Testis (tissue), 3 donors: ENCODE data around the gene ITGB5. TPM values are rescaled to one million over a fixed set of nuclear protein-coding genes. Genes with fewer than 3 reads are reported as not detected.

Experiments
- DNase-seq: peaks from one replicate; pipeline ENCODE4 v3.0.0-alpha.2; 2019
- H3K27ac ChIP-seq, 2 donors: fragments of 200-600 bp; sonication (generic); one replicate each; pipeline ENCODE4 v1.5.1; 2019
- H3K27me3 ChIP-seq: fragments of 200-600 bp; sonication (generic); one replicate; pipeline ENCODE4 v1.5.1; 2019
- H3K36me3 ChIP-seq: fragments of 200-600 bp; sonication (generic); one replicate; pipeline ENCODE4 v1.5.1; 2017; ENCODE audit warnings: low read depth; ENCODE audit errors: missing control alignments
- H3K4me1 ChIP-seq: fragments of 200-600 bp; sonication (generic); one replicate; pipeline ENCODE4 v1.5.1; 2019
- H3K4me3 ChIP-seq, 2 donors: fragments of 200-600 bp; sonication (generic); one replicate each; pipeline ENCODE4 v1.5.1; 2017 to 2019
- H3K9me3 ChIP-seq: fragments of 200-600 bp; sonication (generic); one replicate; pipeline ENCODE4 v1.5.1; 2017
- POLR2A ChIP-seq: fragments of 450-650 bp; IDR thresholded peaks from one replicate; pipeline ENCODE4 v1.6.1; 2017; ENCODE audit warnings: antibody characterized with exemption, mild to moderate bottlenecking, moderate library complexity
- WGBS, 2 donors: methylation state at CpG; one replicate each; pipeline ENCODE4 v1.1.5; 2018; 5-methylcytosine and 5-hydroxymethylcytosine counted together
- intact Hi-C: fragments of 100-400 bp; cut with DNase I; formaldehyde crosslinking; loops from one replicate; pipeline ENCODE4 v1.15.1; 2023; ENCODE audit warnings: low total_unique reads
- polyA plus RNA-seq: library from polyadenylated mRNA; stranded (reverse); fragments of 350-450 nt; fragmentation: Illumina TruSeq; extraction: RNeasy Lipid Tissue Mini Kit (QIAGEN cat#74804); gene quantifications from one replicate; pipeline ENCODE4 v1.2.3, GENCODE V29; 2014; ENCODE audit warnings: low read depth, low replicate concordance; ENCODE audit not compliant: insufficient read depth
- total RNA-seq, 2 donors: library from RNA; depleted of rRNA; stranded (reverse); fragments of >200 nt; gene quantifications; one replicate each; pipeline ENCODE4 v1.2.3, GENCODE V29; 2016
- TF ChIP-seq, protein P1 (sequence below), 3 experiments: fragments of 450-650 bp in 2 of 3; fragments of 200-600 bp in 1 of 3; sonication (generic) in 1 of 3; IDR thresholded peaks; one replicate each; pipeline ENCODE4 v1.5.1; 2016 to 2019; ENCODE audit warnings: antibody characterized with exemption in 3 of 3, mild to moderate bottlenecking in 2 of 3, moderate library complexity in 1 of 3

The ITGB5 gene
- total and polyA plus RNA-seq, 3 donors from 2014 or later: 46.0 to 101 (median 76.9) TPM

DNA sequence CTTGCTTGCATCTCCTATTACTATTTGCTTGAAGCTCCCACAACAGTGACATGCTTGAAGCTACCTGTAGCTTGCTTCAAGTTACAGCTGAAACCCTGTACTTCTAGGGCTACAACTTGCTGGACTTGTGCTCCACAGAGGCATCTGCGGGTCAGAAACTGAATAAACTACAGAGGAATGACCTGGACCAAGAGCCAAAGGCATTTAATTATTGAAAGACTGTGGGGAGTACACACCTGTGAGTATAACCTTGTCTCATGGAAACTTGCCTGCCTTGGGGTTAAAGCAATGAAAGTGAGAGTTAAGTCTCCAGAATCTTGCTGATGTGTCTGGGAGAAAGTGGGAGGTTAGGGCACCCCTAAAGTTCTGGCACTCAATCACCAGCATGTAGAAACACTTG, 87.1 kb downstream of the ITGB5 start:
- TF ChIP-seq, protein P1, sequence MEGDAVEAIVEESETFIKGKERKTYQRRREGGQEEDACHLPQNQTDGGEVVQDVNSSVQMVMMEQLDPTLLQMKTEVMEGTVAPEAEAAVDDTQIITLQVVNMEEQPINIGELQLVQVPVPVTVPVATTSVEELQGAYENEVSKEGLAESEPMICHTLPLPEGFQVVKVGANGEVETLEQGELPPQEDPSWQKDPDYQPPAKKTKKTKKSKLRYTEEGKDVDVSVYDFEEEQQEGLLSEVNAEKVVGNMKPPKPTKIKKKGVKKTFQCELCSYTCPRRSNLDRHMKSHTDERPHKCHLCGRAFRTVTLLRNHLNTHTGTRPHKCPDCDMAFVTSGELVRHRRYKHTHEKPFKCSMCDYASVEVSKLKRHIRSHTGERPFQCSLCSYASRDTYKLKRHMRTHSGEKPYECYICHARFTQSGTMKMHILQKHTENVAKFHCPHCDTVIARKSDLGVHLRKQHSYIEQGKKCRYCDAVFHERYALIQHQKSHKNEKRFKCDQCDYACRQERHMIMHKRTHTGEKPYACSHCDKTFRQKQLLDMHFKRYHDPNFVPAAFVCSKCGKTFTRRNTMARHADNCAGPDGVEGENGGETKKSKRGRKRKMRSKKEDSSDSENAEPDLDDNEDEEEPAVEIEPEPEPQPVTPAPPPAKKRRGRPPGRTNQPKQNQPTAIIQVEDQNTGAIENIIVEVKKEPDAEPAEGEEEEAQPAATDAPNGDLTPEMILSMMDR (IDR thresholded peaks at IDR 0.05): no peak
- TF ChIP-seq POLR2A: no peak

DNA sequence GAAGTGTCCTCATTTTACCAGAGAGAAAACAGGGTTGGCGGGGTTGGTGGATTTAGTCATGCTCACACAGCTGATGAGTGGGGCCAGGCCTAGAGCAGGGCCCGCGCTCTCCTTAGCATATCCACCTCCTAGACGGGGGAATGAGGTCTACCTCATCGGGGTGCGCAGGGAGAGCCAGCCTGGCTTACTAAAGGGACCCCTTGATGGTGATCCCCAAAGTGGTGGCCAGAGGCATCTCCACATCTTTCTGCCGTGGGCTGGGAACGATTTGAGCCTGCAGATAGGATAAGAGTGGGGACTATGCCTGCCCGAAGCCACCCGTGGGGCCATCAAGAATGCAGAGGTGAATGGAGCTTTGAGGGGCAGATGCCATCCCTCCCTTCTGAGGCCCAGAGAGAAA, 87.5 kb downstream of the ITGB5 start:
- H3K4me3 ChIP-seq: no peak overlapping the region
- 72 to 82% methylated on average over 7 to 10 of the region's 10 CpGs for whole genome bisulfite sequencing, 2 donors

More for the DNA sequence above, 87.1 kb downstream of the ITGB5 start:
- no peak overlapping the region for H3K4me3 ChIP-seq
- H3K4me1 ChIP-seq: peaks cover 26% of the 10 kb centered on the region
- DNase-seq: no peak
- intact Hi-C loops: no loop called here
- no peaks in the 10 kb centered on the region for H3K9me3 ChIP-seq
- 43 to 67% methylated on average over 1 of the region's 1 CpG for WGBS, 2 donors
- no peaks in the 10 kb centered on the region for H3K27me3 ChIP-seq
- peak overlapping the region; percentile 66 to 81 for H3K27ac ChIP-seq
- no peaks in the 10 kb centered on the region for H3K36me3 ChIP-seq

DNA sequence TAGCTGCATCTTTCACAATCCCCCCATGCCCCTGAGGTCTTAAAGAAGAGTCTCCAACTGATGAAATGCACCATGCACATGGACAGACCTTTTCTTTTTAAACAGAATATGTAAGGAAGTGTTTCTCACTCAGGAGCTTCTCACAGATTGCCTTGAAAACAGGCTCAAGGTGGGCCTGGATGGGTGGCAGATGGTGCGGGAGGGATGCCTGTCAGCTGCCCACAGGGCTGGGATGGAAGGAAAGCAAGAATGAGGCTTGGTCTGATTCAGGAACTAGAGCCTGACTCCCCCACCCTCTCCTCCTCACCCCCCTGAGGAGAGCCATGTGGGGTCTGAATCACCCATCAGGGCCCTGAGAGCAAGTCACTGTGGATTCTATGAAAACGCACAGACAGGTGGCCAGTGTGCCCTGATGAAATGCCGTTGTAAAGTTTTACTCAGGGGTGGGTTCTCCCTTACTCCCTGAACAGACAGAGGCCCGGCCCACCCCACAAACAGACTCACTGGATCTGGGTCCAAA, 89.7 kb downstream of the ITGB5 start:
- Histone ChIP-seq H3K4me3 (no peak overlapping the region), H3K36me3 (no peaks in the 10 kb centered on the region), H3K27me3 (no peaks in the 10 kb centered on the region), H3K4me1 (peaks cover 26% of the 10 kb centered on the region), H3K9me3 (no peaks in the 10 kb centered on the region), H3K27ac (no peak overlapping the region)
- no peak for DNase-seq
- intact Hi-C loops: no loop called here
- 75 to 80% methylated on average over 4 of the region's 4 CpGs for WGBS, 2 donors
- TF ChIP-seq, protein P1 (IDR thresholded peaks at IDR 0.05): no peak
- TF ChIP-seq POLR2A: no peak

More for the DNA sequence above, 87.5 kb downstream of the ITGB5 start:
- H3K27me3 ChIP-seq: no peaks in the 10 kb centered on the region
- H3K9me3 ChIP-seq: no peaks in the 10 kb centered on the region
- H3K36me3 ChIP-seq: no peaks in the 10 kb centered on the region
- intact Hi-C loops: no loop called here
- H3K4me1 ChIP-seq: peaks cover 26% of the 10 kb centered on the region
- TF ChIP-seq, protein P1 (IDR thresholded peaks at IDR 0.05): no peak
- TF ChIP-seq POLR2A: no peak
- H3K27ac ChIP-seq: peak overlapping the region; percentile 66 to 81
- DNase-seq: no peak

DNA sequence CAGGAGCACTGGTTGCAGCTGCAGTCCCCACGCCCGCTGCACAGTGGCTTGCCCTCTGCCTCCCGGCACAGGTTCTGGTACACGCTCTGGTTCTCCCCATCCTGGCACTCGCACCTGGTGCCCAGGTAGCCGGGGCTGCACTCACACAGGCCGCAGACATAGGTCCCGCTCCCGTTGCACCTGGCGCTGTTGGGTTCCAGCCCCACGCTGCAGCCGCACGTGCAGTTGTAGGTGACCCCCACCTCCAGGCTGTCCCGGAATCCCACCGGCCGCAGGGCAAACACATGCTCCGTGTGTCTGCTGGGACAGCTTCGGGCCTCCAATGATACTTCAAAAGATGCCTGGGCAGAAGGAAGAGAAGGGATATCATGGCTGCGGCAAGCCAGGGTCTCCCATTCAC, 90.7 kb downstream of the ITGB5 start:
- Histone ChIP-seq H3K4me1 (peaks cover 20% of the 10 kb centered on the region), H3K27me3 (no peaks in the 10 kb centered on the region), H3K9me3 (no peaks in the 10 kb centered on the region), H3K27ac (no peak overlapping the region), H3K4me3 (no peak overlapping the region), H3K36me3 (no peaks in the 10 kb centered on the region)
- no peak for DNase-seq
- WGBS, 2 donors: 92 to 98% methylated on average over 16 to 19 of the region's 19 CpGs
- intact Hi-C loops: no loop called here
- TF ChIP-seq POLR2A: no peak
- TF ChIP-seq, protein P1 (IDR thresholded peaks at IDR 0.05): no peak

DNA sequence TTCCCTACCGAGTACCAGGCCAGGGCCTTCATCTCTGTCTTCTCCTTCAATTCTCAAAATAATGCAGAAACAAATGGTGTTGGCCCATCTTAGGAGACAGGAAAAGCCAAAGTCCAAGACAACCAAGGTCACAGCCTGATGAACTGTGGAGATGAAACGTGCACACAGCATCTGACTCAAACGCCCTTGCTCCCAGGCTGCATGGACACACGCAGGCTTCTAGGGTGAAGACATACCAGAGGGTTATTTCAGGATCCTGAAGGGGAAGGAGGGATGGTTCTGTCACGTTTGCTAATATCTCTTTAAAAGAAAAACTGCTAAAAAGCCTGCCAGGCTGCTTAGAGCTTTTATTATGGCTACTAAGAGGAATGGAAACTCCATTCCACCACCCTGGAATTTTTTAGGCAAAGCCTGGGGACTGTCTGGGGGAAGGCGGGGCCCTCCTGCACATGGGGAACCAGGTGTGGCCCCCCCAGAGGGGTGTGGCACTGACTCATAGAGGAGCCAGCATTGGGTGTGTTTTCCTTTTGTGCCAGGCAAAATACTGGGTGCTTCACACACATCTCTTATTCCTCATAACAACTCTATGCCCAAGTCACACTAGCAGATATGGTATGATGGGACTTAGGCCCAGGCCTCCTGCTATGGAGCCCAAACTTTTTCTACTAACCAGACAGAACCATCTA, 94.0 kb downstream of the ITGB5 start:
- no peak overlapping the region for H3K27ac ChIP-seq
- DNase-seq: no peak
- no peaks in the 10 kb centered on the region for H3K27me3 ChIP-seq
- H3K4me1 ChIP-seq: peaks cover 1% of the 10 kb centered on the region
- 70 to 78% methylated on average over 6 of the region's 6 CpGs for WGBS, 2 donors
- intact Hi-C loops: no loop called here
- no peak for TF ChIP-seq POLR2A
- TF ChIP-seq, protein P1 (IDR thresholded peaks at IDR 0.05): no peak
- no peaks in the 10 kb centered on the region for H3K9me3 ChIP-seq
- H3K36me3 ChIP-seq: no peaks in the 10 kb centered on the region
- H3K4me3 ChIP-seq: no peak overlapping the region
